ENCODE results near the gene DDOST. TPM values are rescaled to one million over a fixed set of nuclear protein-coding genes. Genes with fewer than 3 reads are reported as not detected.
"Not testable (repeated sequence)": the region's sequence is repeated elsewhere in the genome, so short reads cannot be mapped to it uniquely, and the experiment has no call there.

Gene DDOST
- total RNA-seq, 2 donors from 2014 or later: 138 to 160 TPM

- no peak for TF ChIP-seq CTCF (IDR thresholded peaks at IDR 0.05)
- ATAC-seq (ENCODE audit: insufficient number of reproducible peaks, low FRiP score, low read depth) (no peak), DNase-seq (ENCODE audit: low spot score) (no peak)
- H3K27me3 ChIP-seq (replicated peaks; ENCODE audit: insufficient read depth): no peaks in the 10 kb centered on the region
- H3K4me3 ChIP-seq: no peak overlapping the region
- no peak overlapping the region for H3K27ac ChIP-seq
- peaks cover 0 to 18% of the 10 kb centered on the region in 2 donors for H3K4me1 ChIP-seq (ENCODE audit: control insufficient read depth in 1 of 2, low read depth in 2 of 2)
- no peaks in the 10 kb centered on the region for H3K9me3 ChIP-seq
- no peaks in the 10 kb centered on the region for H3K36me3 ChIP-seq
Measured at GRCh38 chr1:20611652-20612051, 49.5 kb downstream of the DDOST start.

- peaks cover 0 to 11% of the 10 kb centered on the region in 2 donors for H3K4me1 ChIP-seq (ENCODE audit: control insufficient read depth in 1 of 2, low read depth in 2 of 2)
- no peaks in the 10 kb centered on the region for H3K27me3 ChIP-seq (replicated peaks; ENCODE audit: insufficient read depth)
- TF ChIP-seq CTCF (IDR thresholded peaks at IDR 0.05): no peak
- H3K9me3 ChIP-seq: no peaks in the 10 kb centered on the region
- no peak overlapping the region for H3K27ac ChIP-seq
- no peak for DNase-seq (ENCODE audit: low spot score)
- no peak for ATAC-seq (ENCODE audit: insufficient number of reproducible peaks, low FRiP score, low read depth)
- no peak overlapping the region for H3K4me3 ChIP-seq
- H3K36me3 ChIP-seq: no peaks in the 10 kb centered on the region
Measured at GRCh38 chr1:20610970-20611369, 50.2 kb downstream of the DDOST start.

- DNase-seq (ENCODE audit: low spot score) (no peak), ATAC-seq (ENCODE audit: insufficient number of reproducible peaks, low FRiP score, low read depth) (no peak)
- no peaks in the 10 kb centered on the region for H3K9me3 ChIP-seq
- peaks cover 0 to 6% of the 10 kb centered on the region in 2 donors for H3K4me1 ChIP-seq (ENCODE audit: control insufficient read depth in 1 of 2, low read depth in 2 of 2)
- H3K27ac ChIP-seq: no peak overlapping the region
- H3K36me3 ChIP-seq: no peaks in the 10 kb centered on the region
- no peaks in the 10 kb centered on the region for H3K27me3 ChIP-seq (replicated peaks; ENCODE audit: insufficient read depth)
- TF ChIP-seq CTCF (IDR thresholded peaks at IDR 0.05): no peak
- H3K4me3 ChIP-seq: no peak overlapping the region
Measured at GRCh38 chr1:20609541-20609940, 51.6 kb downstream of the DDOST start.

GRCh38 chr1:20606801-20607570 is 54.2 kb downstream of the DDOST start:
- not testable (repeated sequence) for DNase-seq (ENCODE audit: low spot score); H3K9me3 ChIP-seq; H3K27me3 ChIP-seq (replicated peaks; ENCODE audit: insufficient read depth); H3K4me3 ChIP-seq; ATAC-seq (ENCODE audit: insufficient number of reproducible peaks, low FRiP score, low read depth); H3K4me1 ChIP-seq (ENCODE audit: control insufficient read depth in 1 of 2, low read depth in 2 of 2); H3K27ac ChIP-seq; H3K36me3 ChIP-seq

- no peak for DNase-seq (ENCODE audit: low spot score)
- no peak overlapping the region for H3K4me3 ChIP-seq
- H3K27me3 ChIP-seq (replicated peaks; ENCODE audit: insufficient read depth): no peaks in the 10 kb centered on the region
- TF ChIP-seq CTCF (IDR thresholded peaks at IDR 0.05): no peak
- H3K4me1 ChIP-seq (ENCODE audit: control insufficient read depth in 1 of 2, low read depth in 2 of 2): no peaks in the 10 kb centered on the region
- H3K27ac ChIP-seq: no peak overlapping the region
- no peaks in the 10 kb centered on the region for H3K9me3 ChIP-seq
- ATAC-seq (ENCODE audit: insufficient number of reproducible peaks, low FRiP score, low read depth): no peak
- no peaks in the 10 kb centered on the region for H3K36me3 ChIP-seq
Measured at GRCh38 chr1:20604678-20605077, 56.5 kb downstream of the DDOST start.
